Activated CD4-positive, alpha-beta T cell treated with anti-CD3 and anti-CD28 coated beads for 1 hour (primary cell): ENCODE results near the gene RUNX2.

Experiments used
- DNase-seq: peaks from one replicate; pipeline ENCODE4 v3.0.0-alpha.2; 2020

The RUNX2 gene

DNA sequence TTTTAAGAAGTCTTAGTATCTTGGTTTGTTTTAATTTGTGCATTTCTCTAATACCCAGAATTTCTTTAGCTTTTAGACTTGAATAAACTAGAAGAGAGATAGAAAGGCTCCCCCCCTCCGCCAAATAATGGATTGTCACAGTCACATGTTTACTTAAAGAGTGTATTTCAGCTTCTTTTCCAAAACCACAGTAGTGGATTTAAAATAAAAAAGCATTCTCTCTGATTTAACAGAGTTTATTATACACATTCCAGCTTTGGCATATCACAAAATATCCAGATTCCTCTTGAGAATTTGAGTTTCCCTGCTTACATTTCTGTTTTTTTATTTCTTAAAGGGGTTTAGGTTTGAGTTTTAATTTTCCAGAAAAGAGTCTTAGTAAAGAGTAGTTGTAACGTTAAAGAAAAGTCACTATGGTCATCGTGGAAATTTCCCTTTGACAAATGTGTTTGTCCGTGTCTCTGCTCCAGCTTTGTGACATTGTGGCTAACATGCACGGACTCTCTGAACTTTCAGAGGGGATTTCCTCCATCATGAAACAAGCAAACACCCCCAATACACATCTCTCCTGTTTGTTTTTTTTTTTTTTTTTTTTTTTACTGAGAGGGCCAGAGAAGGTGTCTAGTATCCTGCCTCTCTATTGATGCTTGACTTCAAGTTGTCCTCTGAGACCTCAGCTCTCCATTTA is 163.1 kb downstream of the RUNX2 start:
- DNase-seq = no peak

DNA sequence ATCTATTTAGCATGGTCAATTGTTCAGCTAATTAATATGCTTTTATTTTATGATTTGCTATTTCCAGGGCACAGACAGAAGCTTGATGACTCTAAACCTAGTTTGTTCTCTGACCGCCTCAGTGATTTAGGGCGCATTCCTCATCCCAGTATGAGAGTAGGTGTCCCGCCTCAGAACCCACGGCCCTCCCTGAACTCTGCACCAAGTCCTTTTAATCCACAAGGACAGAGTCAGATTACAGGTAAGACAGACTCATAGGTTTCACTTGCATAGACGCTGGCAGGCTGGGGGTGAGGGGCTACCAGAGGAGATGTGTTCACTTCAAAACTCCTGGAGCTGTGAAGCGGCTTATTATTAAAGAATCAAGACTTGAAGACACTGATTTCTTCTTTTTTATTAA is 163.7 kb downstream of the RUNX2 start:
- DNase-seq = no peak

DNA sequence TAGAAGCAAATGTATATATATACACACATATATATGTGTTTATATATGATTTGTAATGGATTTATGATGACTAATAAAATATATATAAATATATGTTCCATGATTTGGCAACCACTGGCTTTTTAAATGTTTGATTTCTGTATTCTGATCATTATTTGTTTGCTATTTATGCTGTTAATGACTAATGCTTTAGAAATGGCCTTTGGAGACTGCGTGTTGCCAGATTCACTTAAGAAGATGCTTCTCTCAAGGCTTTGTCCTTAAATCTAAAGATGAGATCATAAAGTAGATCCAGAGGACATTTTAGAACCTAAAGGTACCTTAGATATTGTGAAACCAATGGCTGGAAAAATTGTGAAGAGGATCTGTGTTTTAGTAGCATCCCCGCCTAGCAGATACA is 165.6 kb downstream of the RUNX2 start:
- no peak for DNase-seq

DNA sequence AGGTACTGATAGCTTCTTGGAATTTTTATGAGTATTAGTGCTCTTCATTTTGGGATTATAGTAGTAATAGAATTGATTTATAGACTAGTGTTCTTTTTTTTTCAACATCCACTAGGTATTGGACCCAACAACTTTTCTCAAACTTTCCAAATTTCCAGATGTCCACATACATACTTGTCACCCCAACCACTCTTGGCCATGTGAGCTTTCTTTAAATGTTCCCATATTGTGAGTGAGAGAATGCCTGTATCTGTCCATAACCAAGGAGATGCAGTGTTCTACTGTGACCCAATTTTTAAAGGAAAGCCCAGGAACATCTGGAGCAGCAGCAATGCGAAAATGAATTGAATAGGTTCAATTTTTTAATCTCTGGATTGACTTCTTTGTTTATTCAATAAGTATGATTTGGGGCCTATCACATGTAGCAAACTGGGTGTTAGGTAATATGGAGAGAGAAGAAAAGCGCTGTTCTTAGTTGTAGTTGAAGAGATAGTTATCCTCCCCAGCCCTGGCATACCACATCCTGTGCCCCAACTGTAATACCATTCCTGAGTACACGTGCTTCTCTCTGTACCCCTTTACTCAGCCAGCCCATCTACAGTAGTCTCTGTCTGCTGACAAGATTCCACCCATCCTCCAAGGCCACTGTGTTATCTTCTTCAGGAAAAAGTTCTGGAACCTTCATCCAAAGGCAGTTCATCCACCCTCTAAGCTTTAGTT is 166.4 kb downstream of the RUNX2 start:
- DNase-seq = no peak

- no peak for DNase-seq
Measured at GRCh38 chr6:45495429-45496084, 167.4 kb downstream of the RUNX2 start.

- no peak for DNase-seq
Measured at GRCh38 chr6:45496085-45496433, 167.9 kb downstream of the RUNX2 start.

DNA sequence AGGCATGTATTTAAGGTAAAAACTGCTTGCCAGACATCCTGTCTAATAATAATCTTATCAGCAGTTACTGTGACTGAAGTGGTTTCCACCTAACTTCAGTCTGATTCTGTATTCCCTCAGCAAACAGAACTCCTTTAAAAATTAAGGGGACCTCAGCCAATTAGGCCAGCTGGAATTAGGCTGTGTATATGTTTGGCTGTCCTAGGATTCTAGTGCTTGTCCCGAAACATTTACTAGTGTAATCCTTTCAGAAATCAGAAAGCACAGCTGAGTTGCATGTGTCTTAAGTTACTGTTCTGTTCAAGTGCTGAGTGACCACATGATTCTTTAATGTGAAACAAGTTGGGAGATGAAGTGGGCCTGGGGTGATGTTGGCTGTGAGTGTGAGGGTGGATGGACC is 170.5 kb downstream of the RUNX2 start:
- DNase-seq = no peak

DNA sequence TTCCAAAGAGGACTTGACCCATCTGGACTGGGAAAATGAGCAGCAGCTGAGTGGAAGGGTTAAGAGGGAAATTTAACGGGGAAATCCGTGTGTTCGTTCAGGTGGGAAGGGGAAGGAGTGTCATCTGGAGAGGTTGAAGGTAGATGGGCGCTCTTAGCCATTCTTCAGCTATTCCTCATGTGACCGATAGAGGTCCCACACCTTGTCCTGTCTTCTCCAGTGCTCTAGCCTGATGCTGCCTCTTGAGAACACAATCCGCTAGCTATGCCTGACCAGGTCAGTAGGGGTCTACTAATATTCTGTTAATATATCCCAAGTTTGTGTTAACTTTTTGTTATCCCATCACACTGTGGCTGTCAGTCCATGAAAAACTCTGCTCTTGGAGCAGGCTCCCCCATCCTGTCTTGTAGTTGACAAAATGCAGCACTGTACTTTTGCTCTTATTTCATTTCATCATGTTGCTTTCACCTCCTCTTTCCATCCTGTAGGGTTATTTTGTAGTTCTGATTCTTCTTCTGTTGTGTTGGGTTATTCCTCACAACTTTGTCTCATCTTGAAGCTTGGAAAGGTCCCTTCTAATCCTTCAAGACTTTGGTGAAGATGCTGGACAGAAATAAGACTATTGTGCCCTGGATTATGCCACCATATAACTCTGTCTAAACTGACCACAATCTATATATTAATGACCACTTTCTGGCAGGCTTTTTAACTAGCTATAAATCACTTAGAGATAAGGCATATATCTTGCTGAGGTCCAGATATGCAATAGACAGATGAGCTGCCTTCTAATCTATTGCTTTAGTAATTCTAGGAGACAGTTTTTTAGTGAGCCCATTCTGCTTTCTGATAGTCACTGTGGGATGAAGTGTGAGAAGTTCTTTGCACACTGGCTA is 173.0 kb downstream of the RUNX2 start:
- DNase-seq = no peak

GRCh38 chr6:45502456-45502855 is 174.3 kb downstream of the RUNX2 start:
- DNase-seq = no peak

DNA sequence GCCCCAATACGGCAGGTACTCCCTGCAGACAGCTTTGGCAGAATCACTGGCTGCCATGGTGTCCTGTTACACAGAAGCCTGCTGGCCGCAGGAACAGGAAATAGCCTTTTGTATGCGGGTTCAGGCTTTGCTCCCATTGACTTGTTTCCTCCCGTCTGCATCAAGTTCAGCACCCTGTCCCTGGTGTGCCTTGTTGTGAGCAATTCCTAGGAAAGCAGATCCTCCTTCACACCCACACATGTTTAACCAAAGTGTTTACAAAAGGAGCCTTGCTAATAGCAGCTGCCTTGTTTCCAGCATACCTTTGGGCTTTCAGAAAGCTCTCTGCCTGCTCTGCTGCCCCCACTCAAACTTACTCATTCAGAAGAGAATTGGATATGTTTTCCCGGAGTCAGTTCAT is 176.8 kb downstream of the RUNX2 start:
- DNase-seq = no peak

DNA sequence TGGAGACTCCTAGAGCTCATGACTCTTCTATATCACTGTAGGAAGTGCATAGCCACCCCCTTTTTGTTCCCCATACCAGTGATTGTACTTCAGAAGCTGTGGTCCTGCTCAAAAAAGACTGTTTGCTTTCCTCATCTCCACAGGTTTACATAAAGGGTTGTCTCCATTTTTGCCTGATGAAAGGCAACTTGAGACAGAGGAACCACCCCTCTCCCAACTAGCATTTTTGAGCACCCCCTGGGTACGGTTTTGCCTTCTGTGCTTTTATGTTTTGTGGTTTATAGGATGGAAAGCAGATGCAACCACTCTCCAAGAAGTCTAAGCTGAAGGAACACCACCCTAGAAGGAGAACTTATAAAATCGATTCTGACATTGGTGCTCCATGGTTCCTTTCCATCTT is 177.3 kb downstream of the RUNX2 start:
- no peak for DNase-seq

DNA sequence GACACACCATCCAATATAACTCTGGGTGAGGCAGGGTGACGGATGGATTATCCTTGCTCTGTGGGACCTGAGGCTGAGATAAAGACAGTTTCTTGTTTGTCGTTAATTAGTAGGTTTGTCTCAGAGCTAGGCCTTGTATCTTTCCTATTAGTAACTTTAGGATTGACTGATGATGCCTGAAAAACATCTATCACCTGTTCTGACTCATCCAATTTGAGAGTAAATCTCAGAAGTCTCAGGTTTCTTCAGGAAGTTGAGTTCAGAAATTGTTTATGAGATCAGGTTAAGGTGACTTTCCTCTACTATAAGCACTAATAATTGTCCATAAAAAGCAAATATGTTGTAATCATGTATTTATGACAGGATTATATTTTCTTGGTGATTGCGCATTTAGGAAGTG is 179.1 kb downstream of the RUNX2 start:
- DNase-seq = no peak

DNA sequence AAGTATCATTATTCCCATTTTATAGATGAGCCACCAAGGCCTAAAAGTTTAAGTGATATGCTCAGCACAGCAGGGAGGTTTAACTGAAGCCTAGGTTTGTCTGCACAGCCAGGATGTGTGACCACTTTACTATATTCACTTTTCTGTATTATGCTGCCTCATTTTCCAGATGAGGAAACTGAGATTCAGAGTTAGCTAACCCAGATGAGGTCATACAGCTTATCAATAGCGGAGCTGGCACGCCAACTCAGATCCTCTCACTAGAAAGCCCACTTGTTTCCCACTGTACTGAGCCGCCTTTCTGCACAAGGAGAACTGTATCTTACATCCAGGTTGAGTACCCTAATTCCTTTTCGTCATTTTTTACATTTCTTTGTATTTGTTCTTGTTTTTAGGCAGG is 181.3 kb downstream of the RUNX2 start:
- no peak for DNase-seq

- DNase-seq = no peak
Measured at GRCh38 chr6:45512717-45513116, 184.6 kb downstream of the RUNX2 start.

DNA sequence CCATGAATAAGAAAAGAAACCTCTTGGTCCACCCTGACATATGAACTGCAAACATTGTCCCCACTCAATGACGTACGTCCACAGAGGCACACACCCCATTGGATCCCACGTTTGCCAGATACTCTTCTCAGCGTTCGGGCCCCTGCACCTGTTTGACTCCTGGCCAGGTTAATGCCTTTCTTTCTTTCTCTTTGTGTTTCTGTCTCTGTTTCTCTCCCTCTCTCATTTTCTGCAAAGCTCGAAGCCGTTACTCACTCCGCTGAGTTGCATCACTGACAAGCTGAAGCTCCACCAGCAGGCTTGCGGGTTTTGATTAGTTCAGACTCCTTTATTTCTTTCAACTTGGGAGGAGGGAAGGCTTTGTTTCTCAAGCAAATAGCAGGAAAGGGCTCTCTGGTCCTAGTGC is 185.1 kb downstream of the RUNX2 start:
- DNase-seq = no peak

GRCh38 chr6:45513843-45514242 is 185.7 kb downstream of the RUNX2 start:
- no peak for DNase-seq

DNA sequence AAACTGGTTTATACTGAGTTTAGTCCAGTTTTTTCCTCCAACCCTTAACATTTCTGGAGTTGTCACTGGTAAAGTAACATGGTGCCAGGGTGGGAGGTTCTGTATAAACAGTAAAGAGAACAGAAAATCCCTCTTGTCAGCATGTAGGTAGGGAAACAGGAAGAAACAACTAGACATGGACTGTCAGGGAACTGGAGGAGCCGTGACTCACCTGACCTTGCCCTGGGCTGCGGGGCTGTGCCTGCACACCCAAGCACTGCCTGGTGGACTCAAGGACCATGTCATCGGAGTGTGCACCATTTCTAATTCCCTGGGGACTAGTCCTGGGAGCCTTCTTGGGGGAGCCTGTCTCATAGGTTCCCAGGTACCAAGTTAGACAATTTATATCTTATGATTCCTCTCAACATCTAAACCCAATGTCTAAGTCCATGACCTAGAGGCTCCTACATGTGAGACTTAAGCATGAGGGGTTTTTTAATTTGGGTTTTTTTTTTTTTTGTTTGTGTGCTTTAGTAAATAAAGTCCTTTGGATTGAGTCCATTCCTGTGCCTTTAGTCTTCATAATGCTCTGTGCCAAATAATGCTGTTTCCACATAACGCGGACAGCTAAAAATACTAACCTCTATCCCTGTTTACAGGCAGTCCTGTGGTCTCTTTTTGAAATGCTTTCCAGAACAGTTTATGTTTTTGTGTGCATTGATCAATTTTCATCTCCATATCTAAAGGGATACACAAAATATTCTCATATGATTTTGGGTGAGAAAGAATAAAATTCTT is 186.5 kb downstream of the RUNX2 start:
- DNase-seq = no peak

DNA sequence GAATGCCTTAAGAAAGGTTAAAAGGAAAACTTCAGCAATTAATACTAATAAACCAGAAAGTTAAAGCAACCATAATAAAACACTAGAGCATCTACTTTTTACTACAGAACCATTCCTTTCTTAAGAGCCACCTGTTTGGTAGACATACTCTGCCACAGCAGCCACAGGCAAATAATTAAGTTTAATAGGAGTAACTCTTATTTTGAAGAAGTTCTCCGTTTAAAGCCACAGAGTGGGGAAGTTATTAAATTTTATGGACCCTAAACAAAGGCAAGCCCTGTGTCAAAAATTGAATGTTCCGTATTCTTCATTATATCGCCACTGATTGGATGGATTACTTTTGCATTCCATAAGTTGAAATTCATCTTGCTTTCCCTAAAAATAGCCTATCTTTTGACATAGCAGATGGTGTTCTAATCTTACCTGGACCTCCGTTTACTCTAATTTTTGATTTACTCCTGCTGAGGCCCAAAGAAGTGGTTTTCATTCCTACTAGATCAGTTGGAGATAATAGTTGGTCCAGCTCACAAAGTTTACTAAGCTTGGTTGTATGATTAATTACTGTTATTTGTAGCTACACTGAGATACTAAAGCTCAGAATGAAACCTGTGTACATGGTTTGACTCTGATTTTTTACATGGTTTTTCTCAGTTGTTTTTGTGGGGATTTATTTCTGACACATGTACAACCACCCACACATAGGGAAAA is 190.0 kb downstream of the RUNX2 start:
- no peak for DNase-seq

GRCh38 chr6:45521226-45521625 is 193.1 kb downstream of the RUNX2 start:
- DNase-seq = no peak

- DNase-seq = no peak
Measured at GRCh38 chr6:45522486-45522885, 194.4 kb downstream of the RUNX2 start.

GRCh38 chr6:45527210-45527609 is 199.1 kb downstream of the RUNX2 start:
- DNase-seq = no peak
